Panc1 (cell line): ENCODE measurements around the gene SAMD11. TPM values are rescaled to one million over a fixed set of nuclear protein-coding genes. Genes with fewer than 3 reads are reported as not detected.
A peak's percentile ranks its signal among the peaks of the same experiment; 100 is the strongest.

ENCODE experiments used
- ATAC-seq: fragments of 200-7000 bp; cut with Tn5 transposase; 2 replicates; pipeline ENCODE4 v1.9.1; 2020; ENCODE audit warnings: mild to moderate bottlenecking, moderate library complexity
- BruUV-seq: library from RNA; stranded (reverse); fragments of 400-500 nt; replicated peaks from 2 replicates; lab custom pipeline; 2021; lab: Mats Ljungman, UMichigan
- CTCF ChIA-PET: fragments of 300-600 bp; sonication (Branson Sonifier 250); formaldehyde crosslinking; loops from one replicate; lab custom pipeline; 2022; ENCODE audit warnings: antibody characterized with exemption; lab: Charles Lee
- POLR2A ChIA-PET: fragments of 300-600 bp; sonication (Branson Sonifier 250); formaldehyde crosslinking; loops from one replicate; lab custom pipeline; 2022; ENCODE audit warnings: antibody characterized with exemption; lab: Charles Lee
- DNase-seq: peaks from one replicate; pipeline ENCODE4 v3.0.0-alpha.2; 2010; ENCODE audit warnings: low read depth, low spot score
- H3K27ac ChIP-seq: 2 replicates; pipeline ENCODE4 v1.5.1; 2011; ENCODE audit warnings: mild to moderate bottlenecking, low read length, inconsistent platforms
- H3K27me3 ChIP-seq: fragments of 200-500 bp; sonication (Bioruptor generic); 2 replicates; pipeline ENCODE4 v1.6.0; 2014; ENCODE audit warnings: low read length, inconsistent platforms; ENCODE audit not compliant: control insufficient read depth, insufficient read depth
- H3K36me3 ChIP-seq: fragments of 200-500 bp; sonication (Bioruptor generic); 2 replicates; pipeline ENCODE4 v1.5.1; 2014; ENCODE audit warnings: inconsistent platforms, mild to moderate bottlenecking, low read length, moderate library complexity; ENCODE audit not compliant: control insufficient read depth, insufficient read depth
- H3K4me1 ChIP-seq: 2 replicates; pipeline ENCODE4 v1.5.1; 2011; ENCODE audit warnings: inconsistent platforms, mild to moderate bottlenecking, low read length, moderate library complexity; ENCODE audit not compliant: control insufficient read depth, insufficient read depth
- H3K4me3 ChIP-seq, 2 experiments: 2 replicates each; pipeline ENCODE4 v1.5.1; 2011 to 2012; ENCODE audit warnings: low read depth in 2 of 2, low read length in 2 of 2, mild to moderate bottlenecking in 2 of 2, inconsistent platforms in 1 of 2, moderate library complexity in 1 of 2
- H3K9me3 ChIP-seq: fragments of 200-500 bp; sonication (Bioruptor generic); 2 replicates; pipeline ENCODE4 v1.5.1; 2014; ENCODE audit warnings: low read depth, mild to moderate bottlenecking, inconsistent platforms, low read length, moderate library complexity; ENCODE audit not compliant: control insufficient read depth, insufficient read depth
- POLR2AphosphoS5 ChIP-seq: IDR thresholded peaks from 2 replicates; pipeline ENCODE4 v1.6.1; 2012; ENCODE audit warnings: mild to moderate bottlenecking, low read depth, low read length, moderate library complexity
- SIN3A ChIP-seq: IDR thresholded peaks from 2 replicates; pipeline ENCODE4 v1.6.1; 2012; ENCODE audit warnings: low read depth, mild to moderate bottlenecking, low read length, moderate library complexity, borderline replicate concordance; ENCODE audit not compliant: insufficient read depth
- TCF7L2 ChIP-seq: IDR thresholded peaks from 2 replicates; pipeline ENCODE4 v1.6.1; 2011; ENCODE audit warnings: mild to moderate bottlenecking, low read depth, low read length, inconsistent platforms
- in situ Hi-C: cut with HindIII; loops from 2 replicates; pipeline ENCODE4 v1.10.0; 2016; ENCODE audit warnings: low sequenced_read_pairs, low pct_unique_long_range_greater_than_20kb
- intact Hi-C: fragments of 100-400 bp; cut with micrococcal nuclease; formaldehyde crosslinking; loops from one replicate; pipeline ENCODE4 v1.10.0; 2022; ENCODE audit not compliant: unreplicated experiment
- total RNA-seq: library from RNA; stranded (reverse); gene quantifications from one replicate; pipeline ENCODE4 v1.2.1, GENCODE V29; 2021; ENCODE audit not compliant: unreplicated experiment
- TF ChIP-seq, protein P1 (sequence below): fragments of 450-650 bp; IDR thresholded peaks from 2 replicates; pipeline ENCODE4 v1.5.1; 2017; ENCODE audit warnings: mild to moderate bottlenecking
- TF ChIP-seq, protein P2 (sequence below), 2 experiments: IDR thresholded peaks; 2 replicates each; pipeline ENCODE4 v1.6.1; 2011 to 2012; ENCODE audit warnings: low read depth in 2 of 2, control low read depth in 1 of 2, low read length in 1 of 2, mild to moderate bottlenecking in 1 of 2, moderate library complexity in 1 of 2; ENCODE audit not compliant: insufficient read depth in 1 of 2

SAMD11 gene
- total RNA-seq, 1 experiment from 2014 or later, result 51.8 TPM

DNA sequence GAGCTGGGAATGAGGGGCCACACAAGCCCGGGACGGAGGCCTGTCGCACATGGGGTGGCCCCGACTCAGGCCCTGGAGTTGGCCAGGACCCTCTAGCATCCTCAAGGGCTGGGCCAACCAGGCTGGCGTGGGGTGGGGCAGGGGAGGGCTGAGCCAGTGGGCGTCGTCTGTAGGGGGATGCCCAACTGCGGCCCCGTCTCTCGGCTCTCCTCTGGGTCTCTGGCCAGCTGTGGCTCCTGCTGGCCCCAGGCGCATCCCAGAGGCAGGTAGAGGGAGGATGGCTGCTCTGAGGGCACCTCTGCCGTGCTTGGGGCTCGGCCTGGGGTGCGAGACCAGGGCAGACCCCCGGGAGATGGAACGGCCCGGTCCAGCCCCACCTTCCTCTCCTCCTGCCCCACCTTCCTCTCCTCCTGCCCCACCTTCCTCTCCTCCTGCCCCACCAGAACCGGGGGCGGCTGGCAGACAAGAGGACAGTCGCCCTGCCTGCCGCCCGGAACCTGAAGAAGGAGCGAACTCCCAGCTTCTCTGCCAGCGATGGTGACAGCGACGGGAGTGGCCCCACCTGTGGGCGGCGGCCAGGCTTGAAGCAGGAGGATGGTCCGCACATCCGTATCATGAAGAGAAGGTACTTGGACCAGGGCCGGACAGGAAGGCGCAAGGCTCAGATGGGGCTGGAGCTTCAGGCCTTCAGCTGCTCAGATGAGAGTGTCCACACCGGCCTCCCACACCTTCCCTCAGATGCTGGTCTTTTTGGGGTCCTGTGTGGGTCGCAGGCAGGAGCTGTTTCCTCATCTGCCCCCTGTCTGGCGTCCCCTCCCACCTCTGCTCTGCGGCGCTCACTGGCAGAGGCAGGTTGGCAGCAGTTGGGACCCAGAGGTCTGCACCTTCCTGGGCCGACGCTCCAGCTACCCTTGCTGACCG lies 6.2 kb downstream of the SAMD11 start:
- BruUV-seq, result no TSS peak
- no peak for TF ChIP-seq TCF7L2
- TF ChIP-seq, protein P1, sequence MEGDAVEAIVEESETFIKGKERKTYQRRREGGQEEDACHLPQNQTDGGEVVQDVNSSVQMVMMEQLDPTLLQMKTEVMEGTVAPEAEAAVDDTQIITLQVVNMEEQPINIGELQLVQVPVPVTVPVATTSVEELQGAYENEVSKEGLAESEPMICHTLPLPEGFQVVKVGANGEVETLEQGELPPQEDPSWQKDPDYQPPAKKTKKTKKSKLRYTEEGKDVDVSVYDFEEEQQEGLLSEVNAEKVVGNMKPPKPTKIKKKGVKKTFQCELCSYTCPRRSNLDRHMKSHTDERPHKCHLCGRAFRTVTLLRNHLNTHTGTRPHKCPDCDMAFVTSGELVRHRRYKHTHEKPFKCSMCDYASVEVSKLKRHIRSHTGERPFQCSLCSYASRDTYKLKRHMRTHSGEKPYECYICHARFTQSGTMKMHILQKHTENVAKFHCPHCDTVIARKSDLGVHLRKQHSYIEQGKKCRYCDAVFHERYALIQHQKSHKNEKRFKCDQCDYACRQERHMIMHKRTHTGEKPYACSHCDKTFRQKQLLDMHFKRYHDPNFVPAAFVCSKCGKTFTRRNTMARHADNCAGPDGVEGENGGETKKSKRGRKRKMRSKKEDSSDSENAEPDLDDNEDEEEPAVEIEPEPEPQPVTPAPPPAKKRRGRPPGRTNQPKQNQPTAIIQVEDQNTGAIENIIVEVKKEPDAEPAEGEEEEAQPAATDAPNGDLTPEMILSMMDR, result no peak
- TF ChIP-seq, protein P2, sequence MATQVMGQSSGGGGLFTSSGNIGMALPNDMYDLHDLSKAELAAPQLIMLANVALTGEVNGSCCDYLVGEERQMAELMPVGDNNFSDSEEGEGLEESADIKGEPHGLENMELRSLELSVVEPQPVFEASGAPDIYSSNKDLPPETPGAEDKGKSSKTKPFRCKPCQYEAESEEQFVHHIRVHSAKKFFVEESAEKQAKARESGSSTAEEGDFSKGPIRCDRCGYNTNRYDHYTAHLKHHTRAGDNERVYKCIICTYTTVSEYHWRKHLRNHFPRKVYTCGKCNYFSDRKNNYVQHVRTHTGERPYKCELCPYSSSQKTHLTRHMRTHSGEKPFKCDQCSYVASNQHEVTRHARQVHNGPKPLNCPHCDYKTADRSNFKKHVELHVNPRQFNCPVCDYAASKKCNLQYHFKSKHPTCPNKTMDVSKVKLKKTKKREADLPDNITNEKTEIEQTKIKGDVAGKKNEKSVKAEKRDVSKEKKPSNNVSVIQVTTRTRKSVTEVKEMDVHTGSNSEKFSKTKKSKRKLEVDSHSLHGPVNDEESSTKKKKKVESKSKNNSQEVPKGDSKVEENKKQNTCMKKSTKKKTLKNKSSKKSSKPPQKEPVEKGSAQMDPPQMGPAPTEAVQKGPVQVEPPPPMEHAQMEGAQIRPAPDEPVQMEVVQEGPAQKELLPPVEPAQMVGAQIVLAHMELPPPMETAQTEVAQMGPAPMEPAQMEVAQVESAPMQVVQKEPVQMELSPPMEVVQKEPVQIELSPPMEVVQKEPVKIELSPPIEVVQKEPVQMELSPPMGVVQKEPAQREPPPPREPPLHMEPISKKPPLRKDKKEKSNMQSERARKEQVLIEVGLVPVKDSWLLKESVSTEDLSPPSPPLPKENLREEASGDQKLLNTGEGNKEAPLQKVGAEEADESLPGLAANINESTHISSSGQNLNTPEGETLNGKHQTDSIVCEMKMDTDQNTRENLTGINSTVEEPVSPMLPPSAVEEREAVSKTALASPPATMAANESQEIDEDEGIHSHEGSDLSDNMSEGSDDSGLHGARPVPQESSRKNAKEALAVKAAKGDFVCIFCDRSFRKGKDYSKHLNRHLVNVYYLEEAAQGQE (IDR thresholded peaks at IDR 0.05; ENCODE audit: insufficient read depth in 1 of 2, low read depth in 2 of 2, low read length in 1 of 2), result no peak
- TF ChIP-seq POLR2AphosphoS5, result no peak
- no peak for TF ChIP-seq SIN3A
- Histone ChIP-seq H3K4me1 (peaks cover 46% of the 10 kb centered on the region), H3K27ac (no peak overlapping the region), H3K27me3 (no peaks in the 10 kb centered on the region), H3K9me3 (no peaks in the 10 kb centered on the region), H3K4me3 (no peak overlapping the region), H3K36me3 (no peaks in the 10 kb centered on the region)
- in situ Hi-C loops, result no loop called here
- ChIA-PET CTCF (no interaction called here), POLR2A (interaction anchor here (0.6 to 0.9 kb wide), 2 partner anchors 12 to 171 kb away, joined by 3 to 4 read pairs; no protein-coding TSS in a partner anchor)
- ATAC-seq, result no peak
- no peak for DNase-seq
- intact Hi-C loops, result no loop called here

DNA sequence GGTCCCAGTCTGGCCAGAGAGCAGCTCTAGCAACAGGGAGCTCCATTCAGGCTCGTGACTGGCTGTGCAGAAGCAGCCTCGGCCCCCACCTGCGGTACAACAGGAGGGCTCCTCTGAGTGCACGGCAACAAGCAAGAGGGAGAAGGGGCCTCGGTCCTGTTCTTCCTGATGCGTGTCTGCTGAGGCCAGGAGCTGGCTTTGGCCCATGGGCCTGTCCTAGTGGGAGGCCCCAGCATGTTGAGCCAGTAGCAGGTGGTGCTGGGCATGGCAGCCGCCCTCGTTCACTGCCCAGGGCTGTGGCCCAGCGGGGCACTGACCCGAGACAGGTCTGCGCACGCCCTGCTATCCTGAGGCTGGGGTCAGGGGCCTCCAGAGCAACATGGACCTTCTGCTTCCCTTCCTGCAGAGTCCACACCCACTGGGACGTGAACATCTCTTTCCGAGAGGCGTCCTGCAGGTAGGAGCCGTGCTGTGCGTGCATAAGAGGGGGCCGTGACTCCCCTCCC lies 7.0 kb downstream of the SAMD11 start:
- TF ChIP-seq, protein P1, result no peak
- TF ChIP-seq, protein P2 (IDR thresholded peaks at IDR 0.05; ENCODE audit: insufficient read depth in 1 of 2, low read depth in 2 of 2, low read length in 1 of 2), result no peak
- no peak for TF ChIP-seq POLR2AphosphoS5
- TF ChIP-seq TCF7L2, result no peak
- no peak for TF ChIP-seq SIN3A
- CTCF ChIA-PET, result no interaction called here
- Histone ChIP-seq H3K27ac (no peak overlapping the region), H3K9me3 (no peaks in the 10 kb centered on the region), H3K4me3 (no peak overlapping the region), H3K27me3 (no peaks in the 10 kb centered on the region), H3K36me3 (no peaks in the 10 kb centered on the region), H3K4me1 (peaks cover 46% of the 10 kb centered on the region)
- intact Hi-C loops (no loop called here), in situ Hi-C loops (no loop called here)
- no peak for DNase-seq
- ATAC-seq, result peak; percentile 18
- POLR2A ChIA-PET, result interaction anchor here (0.6 to 0.9 kb wide), 2 partner anchors 11 to 170 kb away, joined by 3 to 4 read pairs; no protein-coding TSS in a partner anchor
- BruUV-seq, result no TSS peak
